Heart right ventricle (tissue), 16 donors: ENCODE results near the gene ZCCHC3. TPM values are rescaled to one million over a fixed set of nuclear protein-coding genes. Genes with fewer than 3 reads are reported as not detected.
A peak's percentile ranks its signal among the peaks of the same experiment; 100 is the strongest.

Source experiments
- ATAC-seq, 8 donors: fragments of 200-7000 bp; cut with Tn5 transposase; one replicate each; pipeline ENCODE4 v1.9.1; 2020; ENCODE audit warnings: mild to moderate bottlenecking in 8 of 8, moderate library complexity in 8 of 8, moderate number of reproducible peaks in 1 of 8
- DNase-seq, 2 donors: peaks; one replicate each; pipeline ENCODE4 v3.0.0-alpha.2; 2020
- H3K27ac ChIP-seq, 10 donors: fragments of 200-600 bp; sonication (generic) in 2 of 10; one replicate each; pipeline versions ENCODE4 v1.5.0 to v1.8.0; 2020 to 2022; ENCODE audit warnings: mild to moderate bottlenecking in 3 of 10
- H3K27me3 ChIP-seq, 7 donors: fragments of 200-600 bp; one replicate each; pipeline ENCODE4 v1.8.0; 2021 to 2022; ENCODE audit warnings: mild to moderate bottlenecking in 2 of 7
- H3K36me3 ChIP-seq, 9 donors: fragments of 200-600 bp; sonication (generic) in 1 of 9; one replicate each; pipeline versions ENCODE4 v1.5.0 to v1.8.0; 2020 to 2022; ENCODE audit warnings: mild to moderate bottlenecking in 2 of 9
- H3K4me1 ChIP-seq, 9 donors: fragments of 200-600 bp; sonication (generic) in 1 of 9; one replicate each; pipeline versions ENCODE4 v1.5.0 to v1.8.0; 2020 to 2022; ENCODE audit warnings: mild to moderate bottlenecking in 4 of 9
- H3K4me3 ChIP-seq, 10 donors: fragments of 200-600 bp; sonication (generic) in 2 of 10; one replicate each; pipeline versions ENCODE4 v1.5.0 to v1.8.0; 2020 to 2022; ENCODE audit warnings: mild to moderate bottlenecking in 7 of 10, moderate library complexity in 2 of 10
- H3K9me3 ChIP-seq, 11 donors: fragments of 200-600 bp in 10 of 11; sonication (generic) in 2 of 11; one replicate each; pipeline versions ENCODE4 v1.5.0 to v1.8.0; 2013 to 2022; ENCODE audit warnings: mild to moderate bottlenecking in 2 of 11, control low read depth in 1 of 11, moderate library complexity in 1 of 11
- WGBS, 2 donors: extraction: QIAGEN DNeasy Blood & Tissue Kit; methylation state at CpG; one replicate each; pipeline ENCODE4 v1.1.7; 2013; ENCODE audit warnings: inconsistent platforms in 1 of 2; 5-methylcytosine and 5-hydroxymethylcytosine counted together
- intact Hi-C, 10 donors: fragments of 100-400 bp; cut with DNase I; formaldehyde crosslinking; loops; one replicate each; pipeline versions ENCODE4 v1.11.1 to v1.14.2; 2022
- polyA plus RNA-seq, 2 donors: library from polyadenylated mRNA; stranded (reverse); fragments of 200-250 nt; gene quantifications; one replicate each; pipeline ENCODE4 v1.2.3, GENCODE V29; 2013
- total RNA-seq, 10 donors: library from RNA; stranded (reverse); fragmentation: NEBNext Ultra II Directional in 3 of 10; extraction: Animal tissue kit (Norgen Biotek cat#: 25700) in 3 of 10; gene quantifications; one replicate each; pipeline versions ENCODE4 v1.2.1 to v1.2.4, GENCODE V29; 2021 to 2023
- TF ChIP-seq, protein P1 (sequence below), 9 donors: fragments of 200-600 bp; sonication (generic) in 2 of 9; IDR thresholded peaks; one replicate each; pipeline versions ENCODE4 v1.5.0 to v1.8.0; 2021 to 2022; ENCODE audit warnings: antibody characterized with exemption in 9 of 9, mild to moderate bottlenecking in 5 of 9, moderate library complexity in 1 of 9
- donor health status: Arrhythmogenic right ventricular cardiomyopathy.
- donor health status: ischemic (EF 13 %, LVEDD 7.1; RV severe dilation, severe dysfunction).
- donor health status: healthy with polysubstance abuse.
- donor health status: DM: no; HTN: yes; CAD: no.
- donor health status: DM: no; HTN: no; CAD: no.
- donor health status: ischemic (EF 25% LVEDD 6.9; RV normal size, moderate dysfunction).
- donor health status: ischemic (EF 25% LVEDD 5.7; RV mildly dilated, moderate dysfunction).
- donor health status: healthy.
- donor health status: DM: yes; HTN: yes; CAD: no.
- donor health status: Ischemic cardiomyopathy.
- donor health status: ischemic (EF 35%, LVEDD 5.7; RV mildly dilated, moderate dysfunction).
- donor health status: nonischemic (EF 11% LVEDD 7.7; RV severe dilation, severe dysfunction).
- donor health status: DM: yes; HTN: yes; CAD: no.
- donor health status: PGD.
- donor health status: ischemic (EF 29% LVEDD 5.4; RV normal size, mild dysfunction).
- donor health status: nonischemic (EF 23%, LVEDD 6.1; RV moderate dilation, normal function).

Gene ZCCHC3
- total and polyA plus RNA-seq, 12 donors, result 7.7 to 12.8 (median 10.5) TPM

DNA sequence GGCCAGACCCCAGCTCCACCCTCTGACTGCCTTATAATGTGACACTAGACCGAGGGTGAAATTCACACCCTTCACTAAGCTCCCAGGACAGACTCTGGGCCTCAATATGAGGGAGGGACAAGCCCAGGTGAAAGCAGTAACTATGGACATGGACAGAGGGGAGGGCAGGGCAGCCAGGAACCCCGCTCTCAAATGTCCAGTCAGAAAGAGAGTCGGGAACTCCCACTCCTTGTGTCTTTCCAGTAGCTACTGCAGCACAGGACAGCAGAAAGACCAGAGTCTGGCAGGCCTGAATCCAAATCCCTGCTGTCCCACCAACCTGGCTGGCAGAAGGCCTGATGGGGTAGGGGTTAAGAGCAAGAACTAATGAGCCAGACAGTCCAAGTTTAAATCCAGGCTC, 13.2 kb upstream of the ZCCHC3 start:
- no peaks in the 10 kb centered on the region for H3K9me3 ChIP-seq
- no peak for ATAC-seq
- H3K4me3 ChIP-seq, result no peak overlapping the region
- intact Hi-C loops, result no loop called here
- 59 to 63% methylated on average over 3 of the region's 3 CpGs for WGBS, 2 donors
- TF ChIP-seq, protein P1, sequence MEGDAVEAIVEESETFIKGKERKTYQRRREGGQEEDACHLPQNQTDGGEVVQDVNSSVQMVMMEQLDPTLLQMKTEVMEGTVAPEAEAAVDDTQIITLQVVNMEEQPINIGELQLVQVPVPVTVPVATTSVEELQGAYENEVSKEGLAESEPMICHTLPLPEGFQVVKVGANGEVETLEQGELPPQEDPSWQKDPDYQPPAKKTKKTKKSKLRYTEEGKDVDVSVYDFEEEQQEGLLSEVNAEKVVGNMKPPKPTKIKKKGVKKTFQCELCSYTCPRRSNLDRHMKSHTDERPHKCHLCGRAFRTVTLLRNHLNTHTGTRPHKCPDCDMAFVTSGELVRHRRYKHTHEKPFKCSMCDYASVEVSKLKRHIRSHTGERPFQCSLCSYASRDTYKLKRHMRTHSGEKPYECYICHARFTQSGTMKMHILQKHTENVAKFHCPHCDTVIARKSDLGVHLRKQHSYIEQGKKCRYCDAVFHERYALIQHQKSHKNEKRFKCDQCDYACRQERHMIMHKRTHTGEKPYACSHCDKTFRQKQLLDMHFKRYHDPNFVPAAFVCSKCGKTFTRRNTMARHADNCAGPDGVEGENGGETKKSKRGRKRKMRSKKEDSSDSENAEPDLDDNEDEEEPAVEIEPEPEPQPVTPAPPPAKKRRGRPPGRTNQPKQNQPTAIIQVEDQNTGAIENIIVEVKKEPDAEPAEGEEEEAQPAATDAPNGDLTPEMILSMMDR (IDR thresholded peaks at IDR 0.05), result no peak
- H3K27me3 ChIP-seq, result no peaks in the 10 kb centered on the region
- DNase-seq, result no peak
- peaks cover 0 to under 1% (median 0%) of the 10 kb centered on the region in 9 donors for H3K4me1 ChIP-seq
- H3K27ac ChIP-seq, result no peak overlapping the region
- H3K36me3 ChIP-seq, result peaks cover 0 to 38% (median 0%) of the 10 kb centered on the region in 9 donors

DNA sequence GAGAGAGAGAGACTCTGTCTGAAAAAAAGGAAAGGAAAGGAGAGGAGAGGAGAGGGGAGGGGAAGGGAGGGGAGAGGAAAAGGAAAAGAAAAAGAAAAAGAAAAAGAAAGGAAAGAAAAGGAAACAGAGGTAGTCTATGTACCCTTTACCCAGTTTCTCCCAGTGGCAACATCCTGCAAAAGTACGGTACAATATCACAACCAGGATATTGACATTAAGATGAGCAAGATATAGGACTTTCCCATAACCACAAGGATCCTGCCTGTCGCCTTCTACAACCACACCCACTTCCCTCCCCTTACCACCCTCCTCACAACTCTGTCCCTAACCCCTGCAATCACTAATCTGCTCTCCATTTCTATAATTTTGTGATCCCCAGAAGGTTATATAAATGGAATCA, 10.9 kb upstream of the ZCCHC3 start:
- Histone ChIP-seq H3K9me3 (no peaks in the 10 kb centered on the region), H3K4me1 (peaks cover 0 to 19% (median 16%) of the 10 kb centered on the region in 9 donors), H3K36me3 (peaks cover 0 to 24% (median 0%) of the 10 kb centered on the region in 9 donors), H3K4me3 (no peak overlapping the region), H3K27me3 (no peaks in the 10 kb centered on the region), H3K27ac (no peak overlapping the region)
- DNase-seq, result no peak
- TF ChIP-seq, protein P1 (IDR thresholded peaks at IDR 0.05), result no peak
- intact Hi-C loops, result no loop called here
- WGBS, 2 donors, result 75 to 91% methylated on average over 2 of the region's 2 CpGs
- ATAC-seq, result no peak

DNA sequence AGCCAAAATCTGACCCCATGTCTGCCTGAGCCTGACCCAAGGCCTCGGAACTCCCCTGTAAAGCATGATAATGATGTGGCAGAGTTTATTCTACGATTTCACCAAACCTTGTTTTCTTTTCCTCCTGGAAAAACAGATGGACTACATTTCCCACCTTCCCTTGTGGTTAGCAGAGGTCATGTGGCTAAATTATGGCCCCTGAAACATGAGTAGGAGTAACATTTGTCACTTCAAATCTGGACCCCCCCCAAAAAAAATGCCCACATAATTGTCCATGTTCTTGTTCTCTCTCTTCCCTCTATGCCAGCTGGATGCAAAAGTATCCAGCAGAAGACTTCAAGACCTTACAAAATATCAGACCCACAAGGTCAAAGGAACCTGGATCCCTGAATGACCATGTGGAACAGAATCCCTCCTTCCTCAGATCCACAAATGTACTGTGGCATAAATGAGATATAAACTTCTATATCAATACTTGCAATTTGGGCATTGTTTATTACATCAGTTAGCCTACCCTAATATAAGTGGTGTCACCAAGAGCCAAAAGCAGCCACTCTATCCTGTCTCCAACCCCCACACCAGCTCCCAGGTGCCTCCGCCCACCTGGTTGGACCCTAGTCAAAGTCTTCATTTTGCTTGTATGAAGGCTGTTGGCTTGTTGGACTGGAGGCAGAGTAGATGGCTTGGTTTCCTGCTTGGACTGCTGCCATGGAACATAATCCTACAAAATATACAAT, 8.2 kb upstream of the ZCCHC3 start:
- Histone ChIP-seq H3K36me3 (no peaks in the 10 kb centered on the region), H3K9me3 (no peaks in the 10 kb centered on the region), H3K27me3 (no peaks in the 10 kb centered on the region), H3K4me1 (peaks cover 0 to 24% (median 16%) of the 10 kb centered on the region in 9 donors), H3K4me3 (peak overlapping the region in 5 of 10 donors; percentile 68 to 95 (median 82)), H3K27ac (no peak overlapping the region)
- intact Hi-C loops, result no loop called here
- no peak for ATAC-seq
- WGBS, 2 donors, result 81 to 85% methylated on average over 3 of the region's 3 CpGs
- DNase-seq, result no peak
- TF ChIP-seq, protein P1 (IDR thresholded peaks at IDR 0.05), result no peak

DNA sequence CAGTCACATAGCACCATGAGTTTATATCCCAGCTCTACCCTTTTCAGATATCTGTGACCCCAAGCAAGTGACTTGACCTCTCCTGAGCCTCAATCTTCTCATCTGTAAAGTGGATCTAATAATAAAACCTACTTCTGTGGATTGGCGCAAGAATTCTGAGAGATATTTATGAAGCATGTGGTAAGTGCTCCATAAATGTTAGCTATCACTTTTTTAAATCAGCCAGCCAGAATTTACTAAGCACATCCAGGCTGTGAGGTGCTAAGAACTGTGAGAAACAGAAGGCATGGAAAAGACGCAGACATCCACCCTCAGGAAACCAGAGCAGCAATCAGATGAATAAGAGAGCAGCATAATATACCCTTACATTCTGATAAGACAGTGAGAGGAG, 7.7 kb upstream of the ZCCHC3 start:
- Histone ChIP-seq H3K4me3 (peak overlapping the region; percentile 29 to 95 (median 70)), H3K9me3 (no peaks in the 10 kb centered on the region), H3K27ac (peak overlapping the region; percentile 26 to 90 (median 80)), H3K4me1 (peaks cover 0 to 24% (median 16%) of the 10 kb centered on the region in 9 donors), H3K36me3 (no peaks in the 10 kb centered on the region), H3K27me3 (no peaks in the 10 kb centered on the region)
- TF ChIP-seq, protein P1 (IDR thresholded peaks at IDR 0.05), result no peak
- no peak for DNase-seq
- intact Hi-C loops, result no loop called here
- ATAC-seq, result peak in 1 of 8 donors; percentile 6
- 43 to 49% methylated on average over 2 of the region's 2 CpGs for WGBS, 2 donors
